Measurements from ENCODE around the gene ZNF692. TPM values are rescaled to one million over a fixed set of nuclear protein-coding genes. Genes with fewer than 3 reads are reported as not detected.

The ZNF692 gene
- total and polyA plus RNA-seq, 2 of the 13 experiments (the other 11 are each of a cell fraction or from before 2014, with no cell fraction given) = 27.3 to 45.8 TPM

DNA sequence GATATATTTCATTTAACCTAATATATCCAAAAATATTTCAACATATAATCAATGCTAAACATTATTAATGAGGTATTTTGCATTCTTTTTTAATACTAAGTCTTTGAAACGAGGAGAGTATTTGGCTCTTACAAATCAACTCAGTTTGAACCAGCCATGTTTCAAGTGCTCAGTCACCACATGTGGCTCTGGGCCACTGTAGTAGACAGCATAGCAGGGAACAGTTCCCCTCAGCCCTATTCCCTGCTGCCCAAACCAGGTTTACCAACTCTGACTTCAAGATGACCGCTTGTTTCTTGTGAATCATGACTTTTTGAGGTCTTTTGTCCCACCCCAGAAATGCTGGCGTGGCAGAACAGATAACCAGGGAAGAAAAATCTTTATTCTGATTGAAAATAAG lies 15.2 kb downstream of the ZNF692 start:
- ChIA-PET CTCF (ENCODE audit: low intra/inter-chr PET ratio, low total read pairs) (no interaction called here), POLR2A (no interaction called here)
- H4K20me1 ChIP-seq (ENCODE audit: insufficient read depth, low read length) = 0 out of 2 replicates have a peak, but pooled peaks cover 2% of the 10 kb centered on the region
- intact Hi-C loops (cut with micrococcal nuclease; ENCODE audit: unreplicated experiment) (no loop called here), in situ Hi-C loops (cut with HindIII; ENCODE audit: extremely low pct_ligation_motif_present, low pct_unique_long_range_greater_than_20kb) (no loop called here)
- H3K4me3 ChIP-seq (replicated peaks in 1 of 3; ENCODE audit: insufficient read depth in 1 of 3, low read depth in 2 of 3, low read length in 3 of 3) = no peak overlapping the region
- no peak for ATAC-seq
- peaks cover 34% of the 10 kb centered on the region for H3K4me1 ChIP-seq (ENCODE audit: insufficient read depth, low read length)
- H3K27ac ChIP-seq (ENCODE audit: extremely low read length, insufficient read depth, low read length) = no peak overlapping the region
- H3K9me3 ChIP-seq (ENCODE audit: low read length) = no peaks in the 10 kb centered on the region
- TF ChIP-seq ZNF605 (CRISPR knock-in tag; IDR thresholded peaks at IDR 0.05) (no peak), TGIF2 (CRISPR knock-in tag; IDR thresholded peaks at IDR 0.05) (no peak), ZNF558 (CRISPR knock-in tag; IDR thresholded peaks at IDR 0.05; ENCODE audit: borderline replicate concordance) (no peak), ZNF496 (CRISPR knock-in tag; IDR thresholded peaks at IDR 0.05; ENCODE audit: insufficient replicate concordance) (no peak), ELF1 (CRISPR knock-in tag; IDR thresholded peaks at IDR 0.05) (no peak), NFE2L1 (CRISPR knock-in tag; IDR thresholded peaks at IDR 0.05; ENCODE audit: borderline replicate concordance) (no peak), SETDB1 (CRISPR knock-in tag; IDR thresholded peaks at IDR 0.05; ENCODE audit: borderline replicate concordance) (no peak), JUN (CRISPR knock-in tag; IDR thresholded peaks at IDR 0.05) (no peak), ZKSCAN8 (CRISPR knock-in tag; IDR thresholded peaks at IDR 0.05; ENCODE audit: borderline replicate concordance) (no peak), FOXM1 (CRISPR knock-in tag; IDR thresholded peaks at IDR 0.05) (no peak), SRSF1 (optimal IDR thresholded peaks at IDR 0.05; ENCODE audit: low read depth, low read length) (no peak), CBX2 (IDR thresholded peaks at IDR 0.05; ENCODE audit: low read depth, low read length) (no peak), CBX2 (CRISPR knock-in tag; IDR thresholded peaks at IDR 0.05; ENCODE audit: low read depth) (no peak), TBX3 (IDR thresholded peaks at IDR 0.05; ENCODE audit: borderline replicate concordance) (no peak), ZNF841 (CRISPR knock-in tag; IDR thresholded peaks at IDR 0.05; ENCODE audit: borderline replicate concordance) (no peak), TBP (CRISPR knock-in tag; IDR thresholded peaks at IDR 0.05) (no peak)
- TF ChIP-seq, protein P1, sequence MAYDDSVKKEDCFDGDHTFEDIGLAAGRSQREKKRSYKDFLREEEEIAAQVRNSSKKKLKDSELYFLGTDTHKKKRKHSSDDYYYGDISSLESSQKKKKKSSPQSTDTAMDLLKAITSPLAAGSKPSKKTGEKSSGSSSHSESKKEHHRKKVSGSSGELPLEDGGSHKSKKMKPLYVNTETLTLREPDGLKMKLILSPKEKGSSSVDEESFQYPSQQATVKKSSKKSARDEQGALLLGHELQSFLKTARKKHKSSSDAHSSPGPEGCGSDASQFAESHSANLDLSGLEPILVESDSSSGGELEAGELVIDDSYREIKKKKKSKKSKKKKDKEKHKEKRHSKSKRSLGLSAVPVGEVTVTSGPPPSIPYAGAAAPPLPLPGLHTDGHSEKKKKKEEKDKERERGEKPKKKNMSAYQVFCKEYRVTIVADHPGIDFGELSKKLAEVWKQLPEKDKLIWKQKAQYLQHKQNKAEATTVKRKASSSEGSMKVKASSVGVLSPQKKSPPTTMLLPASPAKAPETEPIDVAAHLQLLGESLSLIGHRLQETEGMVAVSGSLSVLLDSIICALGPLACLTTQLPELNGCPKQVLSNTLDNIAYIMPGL (CRISPR knock-in tag; IDR thresholded peaks at IDR 0.05; ENCODE audit: borderline replicate concordance in 1 of 2, low read depth in 1 of 2) = no peak
- TF ChIP-seq, protein P2, sequence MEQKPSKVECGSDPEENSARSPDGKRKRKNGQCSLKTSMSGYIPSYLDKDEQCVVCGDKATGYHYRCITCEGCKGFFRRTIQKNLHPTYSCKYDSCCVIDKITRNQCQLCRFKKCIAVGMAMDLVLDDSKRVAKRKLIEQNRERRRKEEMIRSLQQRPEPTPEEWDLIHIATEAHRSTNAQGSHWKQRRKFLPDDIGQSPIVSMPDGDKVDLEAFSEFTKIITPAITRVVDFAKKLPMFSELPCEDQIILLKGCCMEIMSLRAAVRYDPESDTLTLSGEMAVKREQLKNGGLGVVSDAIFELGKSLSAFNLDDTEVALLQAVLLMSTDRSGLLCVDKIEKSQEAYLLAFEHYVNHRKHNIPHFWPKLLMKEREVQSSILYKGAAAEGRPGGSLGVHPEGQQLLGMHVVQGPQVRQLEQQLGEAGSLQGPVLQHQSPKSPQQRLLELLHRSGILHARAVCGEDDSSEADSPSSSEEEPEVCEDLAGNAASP (CRISPR knock-in tag; IDR thresholded peaks at IDR 0.05; ENCODE audit: borderline replicate concordance) = no peak
- TF ChIP-seq, protein P3, sequence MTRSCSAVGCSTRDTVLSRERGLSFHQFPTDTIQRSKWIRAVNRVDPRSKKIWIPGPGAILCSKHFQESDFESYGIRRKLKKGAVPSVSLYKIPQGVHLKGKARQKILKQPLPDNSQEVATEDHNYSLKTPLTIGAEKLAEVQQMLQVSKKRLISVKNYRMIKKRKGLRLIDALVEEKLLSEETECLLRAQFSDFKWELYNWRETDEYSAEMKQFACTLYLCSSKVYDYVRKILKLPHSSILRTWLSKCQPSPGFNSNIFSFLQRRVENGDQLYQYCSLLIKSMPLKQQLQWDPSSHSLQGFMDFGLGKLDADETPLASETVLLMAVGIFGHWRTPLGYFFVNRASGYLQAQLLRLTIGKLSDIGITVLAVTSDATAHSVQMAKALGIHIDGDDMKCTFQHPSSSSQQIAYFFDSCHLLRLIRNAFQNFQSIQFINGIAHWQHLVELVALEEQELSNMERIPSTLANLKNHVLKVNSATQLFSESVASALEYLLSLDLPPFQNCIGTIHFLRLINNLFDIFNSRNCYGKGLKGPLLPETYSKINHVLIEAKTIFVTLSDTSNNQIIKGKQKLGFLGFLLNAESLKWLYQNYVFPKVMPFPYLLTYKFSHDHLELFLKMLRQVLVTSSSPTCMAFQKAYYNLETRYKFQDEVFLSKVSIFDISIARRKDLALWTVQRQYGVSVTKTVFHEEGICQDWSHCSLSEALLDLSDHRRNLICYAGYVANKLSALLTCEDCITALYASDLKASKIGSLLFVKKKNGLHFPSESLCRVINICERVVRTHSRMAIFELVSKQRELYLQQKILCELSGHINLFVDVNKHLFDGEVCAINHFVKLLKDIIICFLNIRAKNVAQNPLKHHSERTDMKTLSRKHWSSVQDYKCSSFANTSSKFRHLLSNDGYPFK (CRISPR knock-in tag; IDR thresholded peaks at IDR 0.05; ENCODE audit: borderline replicate concordance) = no peak
- TF ChIP-seq, protein P4, sequence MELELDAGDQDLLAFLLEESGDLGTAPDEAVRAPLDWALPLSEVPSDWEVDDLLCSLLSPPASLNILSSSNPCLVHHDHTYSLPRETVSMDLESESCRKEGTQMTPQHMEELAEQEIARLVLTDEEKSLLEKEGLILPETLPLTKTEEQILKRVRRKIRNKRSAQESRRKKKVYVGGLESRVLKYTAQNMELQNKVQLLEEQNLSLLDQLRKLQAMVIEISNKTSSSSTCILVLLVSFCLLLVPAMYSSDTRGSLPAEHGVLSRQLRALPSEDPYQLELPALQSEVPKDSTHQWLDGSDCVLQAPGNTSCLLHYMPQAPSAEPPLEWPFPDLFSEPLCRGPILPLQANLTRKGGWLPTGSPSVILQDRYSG (CRISPR knock-in tag; IDR thresholded peaks at IDR 0.05) = no peak
- no peaks in the 10 kb centered on the region for H3K27me3 ChIP-seq (ENCODE audit: control insufficient read depth in 1 of 2, insufficient read depth in 2 of 2, low read length in 2 of 2)
- FAIRE-seq = no peak
- H3K4me2 ChIP-seq (ENCODE audit: low read depth, low read length) = no peak overlapping the region
- peaks cover 17 to 39% of the 10 kb centered on the region in 2 experiments for H3K36me3 ChIP-seq (replicated peaks in 1 of 2; ENCODE audit: control insufficient read depth in 1 of 2, insufficient read depth in 2 of 2, low read length in 2 of 2)
- no TSS peak for BruUV-seq (replicated peaks)
- no peak overlapping the region for H3K9ac ChIP-seq (ENCODE audit: insufficient read depth, low read depth, low read length)
- peaks cover 30% of the 10 kb centered on the region for H3K79me2 ChIP-seq (ENCODE audit: insufficient read depth, low read length)
- 84% methylated on average over 3 of the region's 3 CpGs for WGBS (ENCODE audit: low lambda C conversion rate)
- no peak overlapping the region for H2AFZ ChIP-seq (ENCODE audit: low read length)
- DNase-seq (ENCODE audit: low spot score) = no peak

Data from HepG2 (cell line).